ENCODE data around the gene ATRX.
"Not testable (repeated sequence)": the region's sequence is repeated elsewhere in the genome, so short reads cannot be mapped to it uniquely, and the experiment has no call there.

ATRX gene

GRCh38 chrX:77755561-77755960, 30.5 kb downstream of the ATRX start:
- no peak for TF ChIP-seq CTCF (IDR thresholded peaks at IDR 0.05; ENCODE audit: low read depth, low read length, poor library complexity, severe bottlenecking)
- no peak for TF ChIP-seq EZH2phosphoT487 (IDR thresholded peaks at IDR 0.05; ENCODE audit: borderline replicate concordance, low read length)
- Histone ChIP-seq H4K20me1 (ENCODE audit: control insufficient read depth, insufficient read depth, low read depth, low read length) (no peaks in the 10 kb centered on the region), H3K79me2 (ENCODE audit: control insufficient read depth, low read length) (peaks cover 50% of the 10 kb centered on the region)

GRCh38 chrX:77753942-77754341, 32.1 kb downstream of the ATRX start:
- H3K9me3 ChIP-seq (ENCODE audit: control insufficient read depth, insufficient read depth, low read length); H3K9me2 ChIP-seq (replicated peaks; ENCODE audit: control insufficient read depth, low read length); H3K27ac ChIP-seq (ENCODE audit: low read depth, low read length); H3K4me1 ChIP-seq (ENCODE audit: control insufficient read depth, low read length); H3K27me3 ChIP-seq (ENCODE audit: control insufficient read depth, low read length); H3K4me3 ChIP-seq (ENCODE audit: low read length); H3F3A ChIP-seq (ENCODE audit: control insufficient read depth, insufficient read depth); H3K4me2 ChIP-seq (ENCODE audit: low read length); H4K20me1 ChIP-seq (ENCODE audit: control insufficient read depth, insufficient read depth, low read depth, low read length); H3K36me3 ChIP-seq (ENCODE audit: control insufficient read depth, low read length): not testable (repeated sequence)
- peaks cover 54% of the 10 kb centered on the region for H3K79me2 ChIP-seq (ENCODE audit: control insufficient read depth, low read length)

More at GRCh38 chrX:77755561-77755960, 30.5 kb downstream of the ATRX start:
- H3K36me3 ChIP-seq (ENCODE audit: control insufficient read depth, low read length) = no peaks in the 10 kb centered on the region; the same call in 1 of the 2 replicates
- H3K27ac ChIP-seq (ENCODE audit: low read depth, low read length) = no peak overlapping the region
- no peaks in the 10 kb centered on the region for H3K27me3 ChIP-seq (ENCODE audit: control insufficient read depth, low read length)
- H3K9me3 ChIP-seq (ENCODE audit: control insufficient read depth, insufficient read depth, low read length) = no peaks in the 10 kb centered on the region
- H3K4me3 ChIP-seq (ENCODE audit: low read length) = no peak overlapping the region
- no peaks in the 10 kb centered on the region for H3F3A ChIP-seq (ENCODE audit: control insufficient read depth, insufficient read depth)
- H3K4me1 ChIP-seq (ENCODE audit: control insufficient read depth, low read length) = no peaks in the 10 kb centered on the region
- no peak overlapping the region for H3K4me2 ChIP-seq (ENCODE audit: low read length)
- H3K9me2 ChIP-seq (replicated peaks; ENCODE audit: control insufficient read depth, low read length) = no peaks in the 10 kb centered on the region

GRCh38 chrX:77749695-77750094, 36.3 kb downstream of the ATRX start:
- TF ChIP-seq CTCF (IDR thresholded peaks at IDR 0.05; ENCODE audit: low read depth, low read length, poor library complexity, severe bottlenecking) (no peak), EZH2phosphoT487 (IDR thresholded peaks at IDR 0.05; ENCODE audit: borderline replicate concordance, low read length) (no peak)
- H3K79me2 ChIP-seq (ENCODE audit: control insufficient read depth, low read length) = peaks cover 64% of the 10 kb centered on the region
- no peaks in the 10 kb centered on the region for H3K9me3 ChIP-seq (ENCODE audit: control insufficient read depth, insufficient read depth, low read length)
- H3K4me1 ChIP-seq (ENCODE audit: control insufficient read depth, low read length) = no peaks in the 10 kb centered on the region
- no peaks in the 10 kb centered on the region for H3F3A ChIP-seq (ENCODE audit: control insufficient read depth, insufficient read depth)
- no peaks in the 10 kb centered on the region for H3K9me2 ChIP-seq (replicated peaks; ENCODE audit: control insufficient read depth, low read length)
- no peaks in the 10 kb centered on the region for H4K20me1 ChIP-seq (ENCODE audit: control insufficient read depth, insufficient read depth, low read depth, low read length)
- no peaks in the 10 kb centered on the region for H3K27me3 ChIP-seq (ENCODE audit: control insufficient read depth, low read length)
- H3K36me3 ChIP-seq (ENCODE audit: control insufficient read depth, low read length) = no peaks in the 10 kb centered on the region
- H3K4me2 ChIP-seq (ENCODE audit: low read length) = no peak overlapping the region
- H3K27ac ChIP-seq (ENCODE audit: low read depth, low read length) = no peak overlapping the region
- no peak overlapping the region for H3K4me3 ChIP-seq (ENCODE audit: low read length)

GRCh38 chrX:77743720-77744119, 42.3 kb downstream of the ATRX start:
- Histone ChIP-seq H4K20me1 (ENCODE audit: control insufficient read depth, insufficient read depth, low read depth, low read length) (no peaks in the 10 kb centered on the region), H3K79me2 (ENCODE audit: control insufficient read depth, low read length) (peaks cover 92% of the 10 kb centered on the region), H3K9me3 (ENCODE audit: control insufficient read depth, insufficient read depth, low read length) (no peaks in the 10 kb centered on the region), H3K4me2 (ENCODE audit: low read length) (no peak overlapping the region), H3K27me3 (ENCODE audit: control insufficient read depth, low read length) (no peaks in the 10 kb centered on the region), H3K27ac (ENCODE audit: low read depth, low read length) (no peak overlapping the region), H3F3A (ENCODE audit: control insufficient read depth, insufficient read depth) (no peaks in the 10 kb centered on the region), H3K4me3 (ENCODE audit: low read length) (no peak overlapping the region), H3K4me1 (ENCODE audit: control insufficient read depth, low read length) (no peaks in the 10 kb centered on the region), H3K9me2 (replicated peaks; ENCODE audit: control insufficient read depth, low read length) (no peaks in the 10 kb centered on the region), H3K36me3 (ENCODE audit: control insufficient read depth, low read length) (no peaks in the 10 kb centered on the region)
- no peak for TF ChIP-seq EZH2phosphoT487 (IDR thresholded peaks at IDR 0.05; ENCODE audit: borderline replicate concordance, low read length)
- no peak for TF ChIP-seq CTCF (IDR thresholded peaks at IDR 0.05; ENCODE audit: low read depth, low read length, poor library complexity, severe bottlenecking)

Data from DOHH2 (cell line).